Mesenchymal stem cell (in vitro differentiated cells and primary cell): Measurements from ENCODE around the gene BORCS5.

Experiments
- DNase-seq: peaks from one replicate; pipeline ENCODE4 v3.0.0-alpha.2; 2013
- H2AFZ ChIP-seq: one replicate; pipeline ENCODE4 v1.6.1; 2013; ENCODE audit warnings: low read depth, mild to moderate bottlenecking, control low read depth, inconsistent platforms, low read length, moderate library complexity
- H2AK5ac ChIP-seq: 2 replicates; pipeline ENCODE4 v1.6.1; 2013; ENCODE audit warnings: low read length, moderate library complexity, mild to moderate bottlenecking, inconsistent platforms; ENCODE audit not compliant: severe bottlenecking
- H2BK120ac ChIP-seq: one replicate; pipeline ENCODE4 v1.6.1; 2013; ENCODE audit warnings: low read depth, mild to moderate bottlenecking, inconsistent platforms, low read length, moderate library complexity
- H2BK12ac ChIP-seq, 2 experiments: one replicate each; pipeline ENCODE4 v1.6.1; 2013; ENCODE audit warnings: inconsistent platforms in 2 of 2, low read length in 2 of 2, mild to moderate bottlenecking in 2 of 2, moderate library complexity in 2 of 2, control low read depth in 1 of 2
- H2BK15ac ChIP-seq: one replicate; pipeline ENCODE4 v1.6.1; 2013; ENCODE audit warnings: mild to moderate bottlenecking, low read depth, inconsistent platforms; ENCODE audit not compliant: poor library complexity, severe bottlenecking
- H2BK5ac ChIP-seq: 2 replicates; pipeline ENCODE4 v1.6.1; 2013; ENCODE audit warnings: low read depth, mild to moderate bottlenecking, low read length, control low read depth, inconsistent platforms; ENCODE audit not compliant: poor library complexity, severe bottlenecking
- H3K14ac ChIP-seq, 2 experiments: one replicate each; pipeline ENCODE4 v1.6.1; 2013; ENCODE audit warnings: inconsistent platforms in 2 of 2, low read length in 2 of 2, control low read depth in 1 of 2, mild to moderate bottlenecking in 1 of 2, moderate library complexity in 1 of 2
- H3K18ac ChIP-seq, 2 experiments: one replicate each; pipeline ENCODE4 v1.6.1; 2013; ENCODE audit warnings: inconsistent platforms in 2 of 2, low read length in 2 of 2, control low read depth in 1 of 2, low read depth in 1 of 2, mild to moderate bottlenecking in 1 of 2
- H3K23ac ChIP-seq, 2 experiments: one replicate each; pipeline ENCODE4 v1.6.1; 2013; ENCODE audit warnings: inconsistent platforms in 2 of 2, low read length in 2 of 2, mild to moderate bottlenecking in 2 of 2, moderate library complexity in 2 of 2, control low read depth in 1 of 2
- H3K27ac ChIP-seq: 2 replicates; pipeline ENCODE4 v1.5.1; 2013; ENCODE audit warnings: mild to moderate bottlenecking, moderate library complexity, low read length, control low read depth, inconsistent platforms; ENCODE audit not compliant: poor library complexity, severe bottlenecking
- H3K27me3 ChIP-seq, 2 experiments: 2 replicates each; pipeline versions ENCODE4 v1.6.1 to v1.7.0; 2013; ENCODE audit warnings: low read length in 2 of 2, mild to moderate bottlenecking in 2 of 2, moderate library complexity in 2 of 2, control low read depth in 1 of 2, inconsistent platforms in 1 of 2; ENCODE audit not compliant: control insufficient read depth in 1 of 2, insufficient read depth in 1 of 2
- H3K36me3 ChIP-seq, 2 experiments: 2 replicates each; pipeline versions ENCODE4 v1.6.1 to v1.7.0; 2013; ENCODE audit warnings: low read length in 2 of 2, control low read depth in 1 of 2, inconsistent platforms in 1 of 2, low read depth in 1 of 2, mild to moderate bottlenecking in 1 of 2; ENCODE audit not compliant: insufficient read depth in 2 of 2, control insufficient read depth in 1 of 2
- H3K4ac ChIP-seq, 2 experiments: one replicate each; pipeline ENCODE4 v1.6.1; 2013; ENCODE audit warnings: inconsistent platforms in 2 of 2, low read length in 2 of 2, mild to moderate bottlenecking in 2 of 2, moderate library complexity in 2 of 2, control low read depth in 1 of 2, low read depth in 1 of 2
- H3K4me1 ChIP-seq: 2 replicates; pipeline ENCODE4 v1.6.1; 2013; ENCODE audit warnings: low read depth, low read length, control low read depth; ENCODE audit not compliant: control insufficient read depth, insufficient read depth
- H3K4me2 ChIP-seq: 2 replicates; pipeline ENCODE4 v1.6.1; 2013; ENCODE audit warnings: low read length, mild to moderate bottlenecking, inconsistent platforms; ENCODE audit not compliant: poor library complexity, severe bottlenecking
- H3K4me3 ChIP-seq, 2 experiments: 2 replicates each; pipeline versions ENCODE4 v1.5.1 to v1.7.0; 2013; ENCODE audit warnings: low read length in 2 of 2, mild to moderate bottlenecking in 2 of 2, control low read depth in 1 of 2, low read depth in 1 of 2; ENCODE audit not compliant: insufficient read depth in 1 of 2
- H3K79me1 ChIP-seq: replicated peaks from 2 replicates; pipeline ENCODE4 v1.6.1; 2013; ENCODE audit warnings: mild to moderate bottlenecking, control low read depth, low read length, inconsistent platforms; ENCODE audit not compliant: poor library complexity, severe bottlenecking
- H3K9ac ChIP-seq: 2 replicates; pipeline ENCODE4 v1.7.0; 2013; ENCODE audit warnings: mild to moderate bottlenecking, low read length, moderate library complexity
- H3K9me3 ChIP-seq: 2 replicates; pipeline ENCODE4 v1.7.0; 2013; ENCODE audit warnings: mild to moderate bottlenecking, low read length; ENCODE audit not compliant: control insufficient read depth
- H4K8ac ChIP-seq: one replicate; pipeline ENCODE4 v1.6.1; 2013; ENCODE audit warnings: inconsistent platforms, mild to moderate bottlenecking, low read length, moderate library complexity
- H4K91ac ChIP-seq: one replicate; pipeline ENCODE4 v1.6.1; 2013; ENCODE audit warnings: mild to moderate bottlenecking, low read length, inconsistent platforms
- WGBS: methylation state at CpG from one replicate; pipeline ENCODE4 v1.1.7; 2013; ENCODE audit warnings: mixed read lengths; 5-methylcytosine and 5-hydroxymethylcytosine counted together

The BORCS5 gene

DNA sequence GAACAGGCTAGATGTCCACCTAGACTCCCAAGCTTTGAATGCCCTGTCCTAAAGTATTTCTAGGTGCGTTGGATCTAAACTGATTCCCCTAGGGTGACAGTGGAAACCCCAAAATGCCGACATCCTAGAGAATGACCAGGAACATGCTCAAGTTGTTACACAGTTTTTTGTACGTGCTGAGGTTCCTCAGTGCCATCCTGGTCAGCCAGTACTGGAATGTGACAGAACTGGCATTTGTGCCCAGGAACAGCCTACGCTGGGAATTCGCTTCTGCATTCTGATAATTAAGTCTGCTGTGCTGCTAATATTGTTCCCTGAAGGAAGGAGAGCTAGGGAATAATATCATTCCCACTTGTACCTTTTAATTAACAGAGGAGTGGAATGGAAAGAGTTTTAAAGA lies 40.3 kb downstream of the BORCS5 start:
- no peak overlapping the region for H2BK15ac ChIP-seq
- peak overlapping the region; percentile 81 for H3K9ac ChIP-seq
- H3K27ac ChIP-seq = peak overlapping the region; percentile 49
- 88% methylated on average over 4 of the region's 5 CpGs for WGBS
- no peaks in the 10 kb centered on the region for H3K36me3 ChIP-seq
- no peak overlapping the region for H2BK120ac ChIP-seq
- H3K14ac ChIP-seq = no peak overlapping the region
- H2BK12ac ChIP-seq = no peak overlapping the region
- no peak overlapping the region for H3K23ac ChIP-seq
- H3K27me3 ChIP-seq = no peaks in the 10 kb centered on the region
- H3K4me3 ChIP-seq = peak overlapping the region in 1 of 2 experiments; percentile 42
- no peak for DNase-seq
- H4K91ac ChIP-seq = no peak overlapping the region
- no peaks in the 10 kb centered on the region for H3K9me3 ChIP-seq
- H3K18ac ChIP-seq = no peak overlapping the region
- H4K8ac ChIP-seq = no peak overlapping the region
- H3K79me1 ChIP-seq = peaks cover 11% of the 10 kb centered on the region
- no peak overlapping the region for H3K4ac ChIP-seq
- peak overlapping the region; percentile 57 for H2AK5ac ChIP-seq
- no peak overlapping the region for H2BK5ac ChIP-seq
- H3K4me1 ChIP-seq = peaks cover 12% of the 10 kb centered on the region
- H3K4me2 ChIP-seq = no peak overlapping the region
- no peak overlapping the region for H2AFZ ChIP-seq

GRCh38 chr12:12398026-12398859 lies 41.4 kb downstream of the BORCS5 start:
- WGBS = 70% methylated on average over 4 of the region's 7 CpGs
- H3K18ac ChIP-seq = peak overlapping the region in 1 of 2 experiments; percentile 82
- no peaks in the 10 kb centered on the region for H3K9me3 ChIP-seq
- peak overlapping the region; percentile 30 for H2BK120ac ChIP-seq
- no peak overlapping the region for H2BK5ac ChIP-seq
- peaks cover 12% of the 10 kb centered on the region for H3K4me1 ChIP-seq
- H3K27me3 ChIP-seq = no peaks in the 10 kb centered on the region
- no peak overlapping the region for H3K4ac ChIP-seq
- H3K9ac ChIP-seq = peak overlapping the region; percentile 81
- H3K23ac ChIP-seq = no peak overlapping the region
- H2BK12ac ChIP-seq = no peak overlapping the region
- H2AFZ ChIP-seq = no peak overlapping the region
- no peak overlapping the region for H4K91ac ChIP-seq
- H3K79me1 ChIP-seq = peaks cover 13% of the 10 kb centered on the region
- H3K14ac ChIP-seq = no peak overlapping the region
- peak; percentile 90 for DNase-seq
- no peak overlapping the region for H2AK5ac ChIP-seq
- no peak overlapping the region for H4K8ac ChIP-seq
- peak overlapping the region; percentile 75 for H3K27ac ChIP-seq
- no peaks in the 10 kb centered on the region for H3K36me3 ChIP-seq
- H3K4me3 ChIP-seq = peak overlapping the region in 1 of 2 experiments; percentile 42
- H3K4me2 ChIP-seq = peak overlapping the region; percentile 5
- H2BK15ac ChIP-seq = no peak overlapping the region

DNA sequence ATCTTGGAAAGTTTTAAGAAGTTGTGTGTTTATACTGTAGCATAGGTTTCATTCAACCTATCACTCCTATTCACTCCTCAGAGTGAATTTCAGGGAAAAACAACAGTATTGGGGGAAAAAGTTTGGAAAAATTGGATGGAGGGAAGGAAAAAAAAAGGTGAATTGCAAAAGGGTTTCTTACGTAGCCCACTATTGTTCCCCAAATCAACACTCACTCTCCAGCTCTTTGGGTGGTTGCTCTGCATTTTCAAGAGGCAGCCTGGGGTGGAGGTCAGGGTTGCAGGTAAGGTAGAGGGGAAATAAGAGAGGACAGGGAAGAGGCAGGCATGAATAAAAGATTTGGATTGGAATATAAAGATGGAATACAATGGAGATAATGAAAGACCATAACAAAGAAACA lies 42.3 kb downstream of the BORCS5 start:
- Histone ChIP-seq H3K4ac (no peak overlapping the region), H2AK5ac (peak overlapping the region; percentile 98), H3K4me1 (peaks cover 12% of the 10 kb centered on the region), H3K27me3 (no peaks in the 10 kb centered on the region), H3K4me2 (no peak overlapping the region), H4K91ac (no peak overlapping the region), H3K9ac (peak overlapping the region; percentile 81), H3K27ac (no peak overlapping the region), H2BK5ac (no peak overlapping the region), H3K14ac (no peak overlapping the region), H2BK120ac (no peak overlapping the region), H3K4me3 (no peak overlapping the region), H3K79me1 (peaks cover 14% of the 10 kb centered on the region), H2BK15ac (no peak overlapping the region), H3K18ac (no peak overlapping the region), H2AFZ (no peak overlapping the region), H2BK12ac (no peak overlapping the region), H4K8ac (no peak overlapping the region), H3K36me3 (no peaks in the 10 kb centered on the region), H3K23ac (no peak overlapping the region), H3K9me3 (no peaks in the 10 kb centered on the region)
- DNase-seq = no peak
- no CpG with 5 or more reads among the region's 1 CpG for WGBS

- H3K79me1 ChIP-seq = peaks cover 17% of the 10 kb centered on the region
- no peak overlapping the region for H3K4me2 ChIP-seq
- no peak overlapping the region for H2BK120ac ChIP-seq
- no peaks in the 10 kb centered on the region for H3K27me3 ChIP-seq
- no peak overlapping the region for H3K4me3 ChIP-seq
- no peak overlapping the region for H2AK5ac ChIP-seq
- peaks cover 0 to under 1% of the 10 kb centered on the region in 2 experiments for H3K36me3 ChIP-seq
- no peak overlapping the region for H3K23ac ChIP-seq
- H4K8ac ChIP-seq = no peak overlapping the region
- no peak overlapping the region for H2BK12ac ChIP-seq
- H3K18ac ChIP-seq = no peak overlapping the region
- H3K14ac ChIP-seq = no peak overlapping the region
- H3K4me1 ChIP-seq = peaks cover 12% of the 10 kb centered on the region
- 100% methylated on average over 4 of the region's 4 CpGs for WGBS
- H3K27ac ChIP-seq = no peak overlapping the region
- H3K9me3 ChIP-seq = no peaks in the 10 kb centered on the region
- DNase-seq = no peak
- no peak overlapping the region for H2BK15ac ChIP-seq
- H2AFZ ChIP-seq = no peak overlapping the region
- H4K91ac ChIP-seq = no peak overlapping the region
- H2BK5ac ChIP-seq = no peak overlapping the region
- H3K4ac ChIP-seq = no peak overlapping the region
- peak overlapping the region; percentile 16 for H3K9ac ChIP-seq
Measured at GRCh38 chr12:12399776-12400305, 43.0 kb downstream of the BORCS5 start.
